Measurements from ENCODE around the gene OFD1. TPM values are rescaled to one million over a fixed set of nuclear protein-coding genes. Genes with fewer than 3 reads are reported as not detected.

Gene OFD1
- total RNA-seq, 1 donor from 2014 or later = 49.1 TPM

GRCh38 chrX:13793897-13794296 is 59.3 kb downstream of the OFD1 start:
- TF ChIP-seq, protein P1, sequence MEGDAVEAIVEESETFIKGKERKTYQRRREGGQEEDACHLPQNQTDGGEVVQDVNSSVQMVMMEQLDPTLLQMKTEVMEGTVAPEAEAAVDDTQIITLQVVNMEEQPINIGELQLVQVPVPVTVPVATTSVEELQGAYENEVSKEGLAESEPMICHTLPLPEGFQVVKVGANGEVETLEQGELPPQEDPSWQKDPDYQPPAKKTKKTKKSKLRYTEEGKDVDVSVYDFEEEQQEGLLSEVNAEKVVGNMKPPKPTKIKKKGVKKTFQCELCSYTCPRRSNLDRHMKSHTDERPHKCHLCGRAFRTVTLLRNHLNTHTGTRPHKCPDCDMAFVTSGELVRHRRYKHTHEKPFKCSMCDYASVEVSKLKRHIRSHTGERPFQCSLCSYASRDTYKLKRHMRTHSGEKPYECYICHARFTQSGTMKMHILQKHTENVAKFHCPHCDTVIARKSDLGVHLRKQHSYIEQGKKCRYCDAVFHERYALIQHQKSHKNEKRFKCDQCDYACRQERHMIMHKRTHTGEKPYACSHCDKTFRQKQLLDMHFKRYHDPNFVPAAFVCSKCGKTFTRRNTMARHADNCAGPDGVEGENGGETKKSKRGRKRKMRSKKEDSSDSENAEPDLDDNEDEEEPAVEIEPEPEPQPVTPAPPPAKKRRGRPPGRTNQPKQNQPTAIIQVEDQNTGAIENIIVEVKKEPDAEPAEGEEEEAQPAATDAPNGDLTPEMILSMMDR (IDR thresholded peaks at IDR 0.05) = no peak
- no peak for DNase-seq (ENCODE audit: extremely low spot score in 2 of 2)
- Histone ChIP-seq H3K4me3 (no peak overlapping the region), H3K27me3 (no peaks in the 10 kb centered on the region), H3K9me3 (no peaks in the 10 kb centered on the region), H3K36me3 (no peaks in the 10 kb centered on the region), H3K27ac (no peak overlapping the region), H3K4me1 (no peaks in the 10 kb centered on the region)
- intact Hi-C loops (cut with DNase I) = no loop called here

DNA sequence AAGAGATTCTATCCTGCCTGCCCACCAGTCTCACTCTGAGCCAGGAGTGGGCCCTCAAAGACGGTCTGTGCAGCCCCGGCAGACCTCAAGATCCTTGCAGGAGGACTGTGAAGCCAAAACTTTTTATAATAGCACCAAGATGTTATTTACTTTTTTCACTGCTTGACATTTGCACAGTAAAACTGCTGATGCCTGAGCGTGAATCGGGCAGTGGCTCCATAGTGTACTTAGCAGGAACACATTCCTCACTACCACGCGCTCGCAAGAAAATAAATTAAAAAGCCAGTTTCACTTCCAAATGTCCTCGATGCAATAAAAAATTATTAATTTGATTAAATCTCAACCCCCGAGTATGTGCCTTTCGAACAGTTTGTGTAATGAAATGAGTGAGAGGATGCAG is 59.9 kb downstream of the OFD1 start:
- no peaks in the 10 kb centered on the region for H3K9me3 ChIP-seq
- intact Hi-C loops (cut with DNase I) = no loop called here
- H3K36me3 ChIP-seq = no peaks in the 10 kb centered on the region
- TF ChIP-seq POLR2AphosphoS5 (IDR thresholded peaks at IDR 0.05; ENCODE audit: insufficient read depth in 1 of 2, low read depth in 1 of 2) = no peak
- no peak for TF ChIP-seq POLR2A (IDR thresholded peaks at IDR 0.05)
- TF ChIP-seq, protein P1 (IDR thresholded peaks at IDR 0.05) = no peak
- no peak for DNase-seq (ENCODE audit: extremely low spot score in 2 of 2)
- H3K27me3 ChIP-seq = no peaks in the 10 kb centered on the region
- H3K4me1 ChIP-seq = no peaks in the 10 kb centered on the region
- H3K27ac ChIP-seq = no peak overlapping the region
- no peak overlapping the region for H3K4me3 ChIP-seq

- Histone ChIP-seq H3K4me3 (no peak overlapping the region), H3K27ac (no peak overlapping the region), H3K27me3 (no peaks in the 10 kb centered on the region), H3K4me1 (no peaks in the 10 kb centered on the region), H3K9me3 (no peaks in the 10 kb centered on the region), H3K36me3 (no peaks in the 10 kb centered on the region)
- intact Hi-C loops (cut with DNase I) = no loop called here
- TF ChIP-seq, protein P1 (IDR thresholded peaks at IDR 0.05) = no peak
- TF ChIP-seq POLR2AphosphoS5 (IDR thresholded peaks at IDR 0.05; ENCODE audit: insufficient read depth in 1 of 2, low read depth in 1 of 2) = no peak
- TF ChIP-seq POLR2A (IDR thresholded peaks at IDR 0.05) = no peak
- DNase-seq (ENCODE audit: extremely low spot score in 2 of 2) = no peak
Observed at GRCh38 chrX:13797512-13797911, 63.0 kb downstream of the OFD1 start.

DNA sequence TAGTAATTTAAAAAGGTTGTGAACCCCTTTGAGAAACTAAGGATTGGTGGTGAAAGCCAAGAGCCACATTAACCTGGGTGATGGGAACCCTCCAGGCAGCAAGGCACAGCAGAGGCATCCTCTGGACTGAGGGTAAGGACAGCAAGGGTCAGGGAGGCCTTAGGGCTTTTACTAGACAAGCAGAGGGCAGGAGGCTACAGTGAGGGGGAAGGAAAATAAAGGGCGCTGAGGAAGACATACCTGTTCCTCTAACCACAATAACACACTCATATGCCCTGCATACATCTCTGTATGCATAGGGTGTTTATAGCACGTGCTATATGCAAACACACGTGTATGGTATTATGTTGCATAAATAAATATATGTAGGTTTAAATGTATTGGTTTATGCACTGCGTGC is 63.6 kb downstream of the OFD1 start:
- no peak overlapping the region for H3K4me3 ChIP-seq
- H3K4me1 ChIP-seq = no peaks in the 10 kb centered on the region
- TF ChIP-seq POLR2AphosphoS5 (IDR thresholded peaks at IDR 0.05; ENCODE audit: insufficient read depth in 1 of 2, low read depth in 1 of 2) (no peak), POLR2A (IDR thresholded peaks at IDR 0.05) (no peak)
- TF ChIP-seq, protein P1 (IDR thresholded peaks at IDR 0.05) = no peak
- H3K27me3 ChIP-seq = no peaks in the 10 kb centered on the region
- no peak for DNase-seq (ENCODE audit: extremely low spot score in 2 of 2)
- intact Hi-C loops (cut with DNase I) = no loop called here
- no peaks in the 10 kb centered on the region for H3K36me3 ChIP-seq
- H3K9me3 ChIP-seq = no peaks in the 10 kb centered on the region
- no peak overlapping the region for H3K27ac ChIP-seq

DNA sequence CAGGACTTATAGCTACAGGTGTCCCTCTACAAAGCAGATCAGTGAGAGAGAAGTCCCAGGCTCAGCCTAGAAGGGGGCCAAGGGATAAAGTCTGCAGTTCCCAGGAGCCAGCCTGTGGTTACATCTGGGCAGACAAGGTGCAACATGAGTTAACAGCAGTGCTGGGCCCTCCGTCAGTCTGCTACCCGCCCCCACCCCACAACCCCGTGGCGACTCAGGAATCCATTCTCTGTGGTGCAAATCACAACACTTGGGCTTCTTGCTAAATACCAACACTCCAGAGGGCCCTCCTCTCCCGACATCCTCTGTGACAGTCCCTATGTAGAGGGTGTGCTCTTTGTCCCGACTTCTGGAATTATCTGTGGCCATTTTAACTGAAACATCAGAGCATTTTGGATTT is 68.6 kb downstream of the OFD1 start:
- Histone ChIP-seq H3K27me3 (no peaks in the 10 kb centered on the region), H3K4me1 (no peaks in the 10 kb centered on the region), H3K4me3 (no peak overlapping the region), H3K36me3 (no peaks in the 10 kb centered on the region), H3K9me3 (no peaks in the 10 kb centered on the region), H3K27ac (no peak overlapping the region)
- TF ChIP-seq POLR2A (IDR thresholded peaks at IDR 0.05) (no peak), POLR2AphosphoS5 (IDR thresholded peaks at IDR 0.05; ENCODE audit: insufficient read depth in 1 of 2, low read depth in 1 of 2) (no peak)
- TF ChIP-seq, protein P1 (IDR thresholded peaks at IDR 0.05) = no peak
- no peak for DNase-seq (ENCODE audit: extremely low spot score in 2 of 2)
- intact Hi-C loops (cut with DNase I) = no loop called here

Measured in vagina (tissue), 2 donors.